IPS-18a (cell line): ENCODE results near the gene UROS.
A peak's percentile ranks its signal among the peaks of the same experiment; 100 is the strongest.

Source experiments
- H3K27ac ChIP-seq: one replicate; pipeline ENCODE4 v1.5.1; 2013; ENCODE audit warnings: low read length
- H3K27me3 ChIP-seq: one replicate; pipeline ENCODE4 v1.6.1; 2013; ENCODE audit warnings: mild to moderate bottlenecking, low read length; ENCODE audit not compliant: control insufficient read depth, insufficient read depth
- H3K36me3 ChIP-seq: one replicate; pipeline ENCODE4 v1.6.1; 2013; ENCODE audit warnings: low read depth, low read length; ENCODE audit not compliant: control insufficient read depth
- H3K4me1 ChIP-seq: one replicate; pipeline ENCODE4 v1.6.1; 2013; ENCODE audit warnings: low read depth, low read length; ENCODE audit not compliant: control insufficient read depth
- H3K4me3 ChIP-seq: one replicate; pipeline ENCODE4 v1.5.1; 2013; ENCODE audit warnings: low read length
- H3K9ac ChIP-seq: one replicate; pipeline ENCODE4 v1.6.1; 2013; ENCODE audit warnings: mild to moderate bottlenecking, low read length, moderate library complexity
- H3K9me3 ChIP-seq: one replicate; pipeline ENCODE4 v1.6.1; 2013; ENCODE audit warnings: low read depth, low read length; ENCODE audit not compliant: control insufficient read depth

UROS gene

GRCh38 chr10:125824736-125825135 is 1.7 kb upstream of the UROS start:
- peaks cover 40% of the 10 kb centered on the region for H3K36me3 ChIP-seq
- H3K9me3 ChIP-seq = no peaks in the 10 kb centered on the region
- peak overlapping the region; percentile 90 for H3K9ac ChIP-seq
- no peaks in the 10 kb centered on the region for H3K27me3 ChIP-seq
- peak overlapping the region; percentile 97 for H3K4me3 ChIP-seq
- H3K4me1 ChIP-seq = peaks cover 5% of the 10 kb centered on the region
- H3K27ac ChIP-seq = no peak overlapping the region

GRCh38 chr10:125823663-125824251 is 699 bp upstream of the UROS start:
- no peaks in the 10 kb centered on the region for H3K27me3 ChIP-seq
- H3K27ac ChIP-seq = peak overlapping the region; percentile 99
- H3K36me3 ChIP-seq = peaks cover 30% of the 10 kb centered on the region
- H3K9ac ChIP-seq = peak overlapping the region; percentile 90
- H3K4me3 ChIP-seq = peak overlapping the region; percentile 97
- peaks cover 5% of the 10 kb centered on the region for H3K4me1 ChIP-seq
- H3K9me3 ChIP-seq = no peaks in the 10 kb centered on the region

DNA sequence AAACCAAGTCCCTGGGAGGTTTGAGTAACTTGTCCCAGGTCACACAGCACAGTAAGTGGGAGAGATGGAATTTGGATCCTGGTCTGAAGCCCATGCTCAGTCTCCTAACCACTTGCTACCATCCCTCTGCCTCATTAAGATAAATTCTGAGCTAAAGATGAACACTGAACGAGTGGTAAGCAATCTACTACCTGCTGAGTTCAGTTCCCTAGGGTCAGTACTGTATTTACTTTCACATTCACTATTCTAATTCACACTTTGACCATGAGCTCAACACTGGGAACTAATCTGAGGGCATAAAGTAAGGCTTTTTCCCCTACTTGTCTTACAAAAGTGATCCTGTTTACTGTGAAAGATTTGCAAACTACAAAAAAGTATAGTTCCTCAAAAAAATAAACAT is 2.4 kb downstream of the UROS start:
- H3K27ac ChIP-seq = no peak overlapping the region
- no peak overlapping the region for H3K9ac ChIP-seq
- H3K4me3 ChIP-seq = no peak overlapping the region
- H3K27me3 ChIP-seq = no peaks in the 10 kb centered on the region
- peaks cover 5% of the 10 kb centered on the region for H3K4me1 ChIP-seq
- H3K9me3 ChIP-seq = no peaks in the 10 kb centered on the region
- no peaks in the 10 kb centered on the region for H3K36me3 ChIP-seq

GRCh38 chr10:125817337-125817946 is 5.6 kb downstream of the UROS start:
- H3K4me1 ChIP-seq = no peaks in the 10 kb centered on the region
- no peaks in the 10 kb centered on the region for H3K9me3 ChIP-seq
- H3K36me3 ChIP-seq = peaks cover 15% of the 10 kb centered on the region
- no peak overlapping the region for H3K27ac ChIP-seq
- H3K27me3 ChIP-seq = no peaks in the 10 kb centered on the region
- no peak overlapping the region for H3K4me3 ChIP-seq
- no peak overlapping the region for H3K9ac ChIP-seq

DNA sequence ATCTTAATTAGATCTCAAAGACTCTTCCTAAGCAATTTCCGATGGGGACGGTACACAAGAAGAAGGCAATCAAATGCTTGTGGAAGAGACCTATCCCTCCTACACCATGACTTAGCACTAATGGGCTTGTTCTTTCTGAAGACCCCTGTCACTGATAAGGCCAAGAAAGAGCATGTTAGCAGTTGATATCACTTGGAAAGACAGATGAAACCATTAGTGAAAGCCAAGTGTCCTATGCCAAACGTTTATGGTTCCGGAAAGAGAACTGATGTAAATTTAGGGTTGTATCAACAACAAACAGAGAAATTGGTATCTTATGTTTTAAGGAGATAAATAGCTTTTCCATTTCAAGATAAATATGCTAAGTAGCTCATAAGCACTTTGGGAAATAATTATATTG is 6.5 kb downstream of the UROS start:
- Histone ChIP-seq H3K36me3 (peaks cover 15% of the 10 kb centered on the region), H3K27me3 (no peaks in the 10 kb centered on the region), H3K4me3 (no peak overlapping the region), H3K4me1 (no peaks in the 10 kb centered on the region), H3K9ac (no peak overlapping the region), H3K27ac (no peak overlapping the region), H3K9me3 (no peaks in the 10 kb centered on the region)

- Histone ChIP-seq H3K27me3 (no peaks in the 10 kb centered on the region), H3K9ac (no peak overlapping the region), H3K9me3 (no peaks in the 10 kb centered on the region), H3K4me3 (no peak overlapping the region), H3K4me1 (no peaks in the 10 kb centered on the region), H3K27ac (no peak overlapping the region), H3K36me3 (peaks cover 15% of the 10 kb centered on the region)
These were observed 7.3 kb downstream of the UROS start for GRCh38 chr10:125815764-125816163.

DNA sequence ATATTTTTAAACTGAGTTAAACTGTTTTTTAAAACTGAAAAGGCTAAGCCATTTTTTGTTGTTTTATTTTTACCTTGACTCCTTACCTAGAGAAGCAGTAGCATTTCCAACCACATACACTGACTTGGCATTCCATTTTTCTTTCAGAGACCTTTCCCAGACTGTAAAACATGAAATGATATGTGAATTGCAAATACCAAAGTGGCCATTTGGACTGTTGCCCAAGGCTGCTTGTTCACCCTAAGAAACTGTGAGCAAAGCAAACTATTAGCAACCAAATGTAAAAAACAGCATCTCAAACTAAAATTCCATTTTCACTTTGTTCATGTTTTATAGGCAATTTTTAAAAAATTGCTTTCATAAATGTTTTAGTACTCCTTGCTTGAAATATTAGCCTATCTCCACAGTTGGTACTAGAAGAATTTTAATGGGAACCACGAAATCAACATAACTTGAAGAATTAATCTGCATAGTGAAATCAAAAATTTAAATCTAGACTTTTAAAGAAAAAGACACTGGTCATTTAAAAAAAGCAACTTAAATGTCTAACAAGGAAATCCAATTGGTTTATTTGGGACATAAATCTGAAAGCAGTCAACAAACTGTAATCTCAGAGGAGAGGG is 10.8 kb downstream of the UROS start:
- no peak overlapping the region for H3K4me3 ChIP-seq
- H3K9me3 ChIP-seq = no peaks in the 10 kb centered on the region
- H3K4me1 ChIP-seq = no peaks in the 10 kb centered on the region
- no peak overlapping the region for H3K9ac ChIP-seq
- no peak overlapping the region for H3K27ac ChIP-seq
- H3K27me3 ChIP-seq = no peaks in the 10 kb centered on the region
- H3K36me3 ChIP-seq = peaks cover 15% of the 10 kb centered on the region

- no peak overlapping the region for H3K9ac ChIP-seq
- H3K4me3 ChIP-seq = no peak overlapping the region
- no peak overlapping the region for H3K27ac ChIP-seq
- H3K27me3 ChIP-seq = no peaks in the 10 kb centered on the region
- no peaks in the 10 kb centered on the region for H3K4me1 ChIP-seq
- H3K9me3 ChIP-seq = no peaks in the 10 kb centered on the region
- peaks cover 22% of the 10 kb centered on the region for H3K36me3 ChIP-seq
These were observed 11.8 kb downstream of the UROS start for GRCh38 chr10:125811251-125811650.

DNA sequence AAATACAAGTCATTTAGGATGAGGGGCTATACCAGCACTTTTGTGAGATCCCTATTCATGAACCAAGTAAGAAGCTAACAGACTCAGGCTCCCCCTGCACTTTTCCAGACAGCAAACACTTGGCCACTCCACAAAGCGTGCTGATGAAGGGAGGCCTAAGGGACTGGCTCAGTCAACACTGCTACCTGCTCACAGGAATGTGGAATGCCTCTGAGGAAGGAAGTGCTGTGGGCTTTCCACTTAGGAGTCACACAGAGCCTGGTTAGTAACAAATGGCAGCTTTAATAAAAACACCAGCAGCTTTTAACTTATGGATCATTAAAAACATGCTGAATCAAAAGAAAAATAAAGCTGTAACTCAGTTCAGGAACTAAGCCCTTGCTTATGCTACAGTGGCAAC is 15.0 kb downstream of the UROS start:
- Histone ChIP-seq H3K27ac (no peak overlapping the region), H3K27me3 (no peaks in the 10 kb centered on the region), H3K4me3 (no peak overlapping the region), H3K36me3 (peaks cover 13% of the 10 kb centered on the region), H3K4me1 (no peaks in the 10 kb centered on the region), H3K9ac (no peak overlapping the region), H3K9me3 (no peaks in the 10 kb centered on the region)

DNA sequence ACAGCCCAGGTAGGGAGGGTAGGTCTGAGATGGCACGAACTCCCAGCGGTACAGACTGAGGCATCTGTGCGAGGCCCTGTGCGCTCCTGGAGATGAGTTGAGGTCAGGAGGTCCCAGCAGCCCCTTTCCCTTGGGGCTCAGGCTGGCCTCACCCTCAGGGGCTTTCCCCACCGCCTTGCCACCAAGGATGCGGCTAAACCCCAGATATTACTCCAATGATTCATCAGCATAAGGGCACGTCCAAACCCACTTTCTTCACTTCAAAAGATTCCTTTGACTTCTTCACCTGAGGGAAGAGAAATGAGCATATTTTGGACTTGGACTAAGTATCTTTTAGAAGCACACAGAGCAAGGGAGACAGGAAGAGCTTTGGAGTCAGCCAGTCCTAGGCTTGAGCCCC is 20.3 kb downstream of the UROS start:
- H3K27ac ChIP-seq = no peak overlapping the region

DNA sequence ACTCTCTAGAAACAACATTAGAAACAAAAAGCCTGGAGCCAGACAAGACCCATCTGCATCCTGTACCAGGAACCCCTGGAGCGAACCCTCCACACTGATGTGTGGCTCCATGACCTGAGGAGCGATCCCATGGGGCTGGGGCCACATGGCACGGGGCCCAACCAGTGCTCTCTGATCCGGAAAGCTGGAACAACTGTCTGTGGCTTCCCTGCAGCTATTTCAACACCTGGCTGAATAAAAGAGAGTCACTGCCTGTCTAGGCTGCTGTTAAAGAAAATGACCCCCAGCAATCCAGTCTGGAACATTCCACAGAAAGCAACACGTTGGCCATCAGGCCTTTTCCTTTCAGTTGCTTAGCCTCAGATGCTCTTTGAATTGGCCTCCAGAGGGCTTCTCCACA is 20.9 kb downstream of the UROS start:
- H3K27ac ChIP-seq = no peak overlapping the region
- H3K4me3 ChIP-seq = no peak overlapping the region
- H3K4me1 ChIP-seq = no peaks in the 10 kb centered on the region
- peaks cover 13% of the 10 kb centered on the region for H3K36me3 ChIP-seq
- no peak overlapping the region for H3K9ac ChIP-seq
- no peaks in the 10 kb centered on the region for H3K27me3 ChIP-seq
- no peaks in the 10 kb centered on the region for H3K9me3 ChIP-seq

More for the DNA sequence above, 20.3 kb downstream of the UROS start:
- Histone ChIP-seq H3K4me1 (no peaks in the 10 kb centered on the region), H3K27me3 (no peaks in the 10 kb centered on the region), H3K9me3 (no peaks in the 10 kb centered on the region), H3K36me3 (peaks cover 13% of the 10 kb centered on the region), H3K9ac (no peak overlapping the region), H3K4me3 (no peak overlapping the region)

DNA sequence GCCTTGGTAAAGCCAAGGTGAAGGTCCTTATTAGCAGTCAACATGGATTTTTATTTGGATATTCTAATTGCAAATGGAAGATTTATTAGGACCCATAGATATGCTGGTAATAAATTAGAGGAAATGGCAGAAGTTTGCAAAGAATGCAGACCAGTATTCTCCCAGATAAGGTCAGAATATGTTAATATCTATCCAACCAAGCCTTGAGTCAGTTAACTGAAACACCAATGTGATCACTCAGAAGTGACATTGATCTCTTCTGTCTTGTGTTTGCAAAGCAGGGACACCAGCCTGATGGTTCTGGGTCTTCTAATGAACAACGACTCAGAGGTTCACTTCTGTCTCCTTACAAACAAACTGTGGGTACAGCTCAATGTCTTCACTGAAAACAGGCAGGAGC is 21.5 kb downstream of the UROS start:
- H3K27me3 ChIP-seq = no peaks in the 10 kb centered on the region
- H3K36me3 ChIP-seq = peaks cover 9% of the 10 kb centered on the region
- H3K9me3 ChIP-seq = no peaks in the 10 kb centered on the region
- no peaks in the 10 kb centered on the region for H3K4me1 ChIP-seq
- H3K4me3 ChIP-seq = no peak overlapping the region
- H3K27ac ChIP-seq = no peak overlapping the region
- H3K9ac ChIP-seq = no peak overlapping the region
